ENCODE data around the gene BHMT. TPM values are rescaled to one million over a fixed set of nuclear protein-coding genes. Genes with fewer than 3 reads are reported as not detected.

The BHMT gene
- not detected in 2 replicates for total RNA-seq

DNA sequence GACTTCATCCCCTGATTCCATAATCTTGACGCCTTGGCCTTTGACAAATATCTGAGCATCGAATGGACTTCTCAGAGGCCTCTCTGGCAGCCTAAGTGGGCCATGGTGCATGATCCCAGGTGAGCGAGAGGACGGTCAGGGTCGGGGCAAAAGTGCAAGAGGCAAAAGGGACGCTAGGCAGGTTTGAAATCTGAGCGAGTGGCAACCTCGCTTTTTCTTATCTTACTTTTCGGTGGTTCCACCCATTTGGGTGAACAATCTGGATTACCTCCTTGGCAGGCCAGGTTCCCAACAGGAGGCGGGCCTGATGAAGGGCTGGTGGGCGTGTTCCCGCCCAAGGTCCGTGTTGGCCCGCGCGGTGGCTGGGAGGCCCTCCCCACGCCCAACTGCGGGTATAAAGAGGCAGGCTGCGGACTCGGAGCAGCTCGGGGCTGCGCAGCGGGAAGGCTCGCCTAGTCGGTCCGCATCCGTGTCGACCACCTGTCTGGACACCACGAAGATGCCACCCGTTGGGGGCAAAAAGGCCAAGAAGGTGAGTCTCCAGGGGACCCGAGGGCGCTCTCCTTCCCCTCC is at the start of gene BHMT:
TSS of gene BHMT (plus strand) at position 423 of the 573 bp plus-strand sequence. CDS start at position 500, 77 bp downstream.

GRCh38 chr5:79069488-79070349 is 41.9 kb upstream of the BHMT start, which contains the start of the genes BHMT2 and DMGDH:
BHMT2 (plus strand) TSS chr5:79069767; CDS start chr5:79069783, 16 bp downstream.
DMGDH (minus strand) TSS chr5:79069674; CDS start chr5:79069620, 54 bp downstream.

Other genes starting within 250 kb of the BHMT start
- gene ARSB, start 126.5 kb upstream of the BHMT start, total RNA-seq, result 10.5 and 13.4 TPM in 2 replicates
- 1.1 and 3.6 TPM in 2 replicates for gene DMGDH, start 42.1 kb upstream of the BHMT start, total RNA-seq
- gene BHMT2, start 42.0 kb upstream of the BHMT start, total RNA-seq, result 4.5 and 6.8 TPM in 2 replicates
- gene JMY, start 124.3 kb downstream of the BHMT start, total RNA-seq, result 7.7 and 23.0 TPM in 2 replicates

Measured in uterine smooth muscle cell (primary cell).